Stimulated activated CD8-positive, alpha-beta memory T cell treated with anti-CD3 and anti-CD28 coated beads, Interleukin-7, amount 100 ng/mL, for 1 hour (primary cell): Measurements from ENCODE around the gene KCNH2.

Experiments
- DNase-seq, 2 donors: peaks; one replicate each; pipeline ENCODE4 v3.0.0-alpha.2; 2020; ENCODE audit warnings: low read depth in 2 of 2

KCNH2 gene

GRCh38 chr7:150961510-150962289 lies 16.4 kb downstream of the KCNH2 start:
- DNase-seq: no peak

DNA sequence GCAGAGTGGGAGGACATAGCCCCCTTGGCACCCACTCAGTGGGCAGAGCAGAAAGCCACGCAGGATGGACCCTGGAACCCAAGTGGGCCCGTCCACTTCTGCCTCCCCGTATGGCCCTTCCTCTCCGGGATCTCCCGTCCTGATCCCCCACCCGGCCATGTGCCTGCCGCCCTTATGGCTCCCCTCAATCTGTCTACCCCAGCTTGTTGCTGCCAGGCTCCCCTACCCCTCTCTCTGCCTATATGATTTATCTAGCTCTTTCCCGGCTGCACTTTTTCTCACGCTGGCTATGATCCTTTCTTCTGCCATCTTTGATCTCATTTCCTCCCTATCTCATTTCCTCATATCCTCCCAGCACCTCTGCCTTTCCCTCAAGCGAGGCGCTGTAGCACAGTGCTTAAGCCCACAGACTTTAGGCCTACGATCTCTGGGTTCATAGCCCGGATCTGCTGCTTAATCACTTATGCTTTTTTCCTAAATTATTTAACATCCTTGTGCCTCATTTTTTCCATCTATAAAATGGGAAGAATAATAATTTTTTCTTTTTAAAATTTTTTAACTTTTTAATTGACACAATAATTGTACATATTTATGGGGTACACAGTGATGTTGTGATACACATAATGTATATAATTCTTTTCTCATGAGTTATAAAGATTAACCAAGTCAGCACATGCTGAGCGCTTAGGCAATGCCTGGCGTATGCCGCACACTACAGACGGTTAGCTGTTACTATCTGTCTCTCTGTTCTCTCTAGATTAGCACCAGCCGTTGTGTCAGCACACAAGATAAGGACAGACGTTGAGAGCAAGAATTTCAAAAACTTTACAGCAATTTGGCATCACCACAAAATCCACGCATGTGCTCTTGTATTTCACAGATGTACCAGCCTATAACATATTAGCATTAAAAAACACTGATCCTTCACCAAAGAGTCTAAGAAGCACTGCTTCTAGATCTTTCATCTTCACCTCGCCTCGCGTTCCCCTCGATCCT lies 18.1 kb downstream of the KCNH2 start:
- DNase-seq: no peak

GRCh38 chr7:150959081-150959480 lies 19.0 kb downstream of the KCNH2 start:
- DNase-seq: no peak

DNA sequence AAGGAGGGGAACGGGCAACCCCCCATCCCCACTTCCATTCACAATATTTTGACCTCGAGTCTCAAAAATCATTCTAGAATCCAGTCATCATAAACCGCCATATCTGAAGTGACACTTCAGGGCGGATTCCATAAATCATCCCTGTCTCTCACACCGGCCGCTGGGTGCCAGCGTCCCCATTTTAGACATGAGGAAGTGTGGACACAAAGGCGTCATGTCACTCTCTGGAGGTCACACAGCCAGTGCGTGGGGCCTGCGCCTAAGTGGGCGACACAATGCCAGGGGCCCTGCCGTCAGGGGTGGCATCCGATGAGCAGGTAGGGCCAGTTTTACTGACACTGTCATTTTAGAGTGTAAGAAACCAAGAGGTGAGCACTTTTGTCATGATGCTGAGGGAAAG lies 19.5 kb downstream of the KCNH2 start:
- no peak for DNase-seq

- DNase-seq: no peak
These were observed 20.0 kb downstream of the KCNH2 start for GRCh38 chr7:150958062-150958552.

DNA sequence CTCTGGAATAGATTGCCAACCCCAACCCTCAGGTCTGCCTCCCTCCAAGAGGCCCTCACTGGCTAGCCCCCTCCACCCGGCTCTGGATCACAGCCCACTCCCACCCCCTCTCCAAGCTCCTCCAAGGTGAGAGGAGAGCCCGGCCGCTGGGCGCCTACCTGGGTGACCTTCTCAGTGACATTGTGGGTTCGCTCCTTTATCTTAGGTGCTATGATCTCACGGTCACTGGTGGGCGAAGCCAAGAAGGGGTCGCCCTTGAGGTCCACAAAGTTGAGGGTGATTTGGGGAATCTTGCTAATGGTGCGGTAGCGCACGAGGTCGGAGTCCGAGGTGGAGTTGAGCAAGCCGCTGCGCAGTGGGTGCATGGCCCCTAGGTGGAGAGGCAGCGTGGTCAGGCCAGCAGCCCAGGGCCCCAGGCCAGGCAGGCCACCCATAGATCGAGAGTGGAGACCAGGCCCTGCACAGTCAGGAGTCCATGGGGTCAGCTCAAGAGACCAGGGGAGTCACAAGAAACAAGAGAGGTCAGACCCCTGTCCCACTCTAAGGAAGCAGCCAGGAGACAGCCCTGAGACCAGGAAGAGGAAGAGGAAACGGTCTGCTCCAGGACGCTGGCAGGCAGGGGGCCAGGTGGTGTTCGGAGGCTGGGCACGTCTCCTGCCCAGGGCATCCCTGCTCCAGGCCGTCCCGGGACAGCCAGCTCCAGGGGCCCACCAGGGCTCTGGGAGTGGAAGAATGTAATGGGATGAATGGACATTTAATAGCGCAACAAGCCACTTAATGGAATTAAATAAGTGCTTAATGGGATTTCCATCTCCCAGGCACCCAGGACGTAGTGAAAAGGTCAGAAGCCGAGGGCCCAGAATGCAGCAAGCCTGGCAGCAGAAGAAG lies 20.7 kb downstream of the KCNH2 start:
- DNase-seq: no peak

- DNase-seq: no peak
These were observed 21.6 kb downstream of the KCNH2 start for GRCh38 chr7:150956395-150957132.

- DNase-seq: no peak
These were observed 22.4 kb downstream of the KCNH2 start for GRCh38 chr7:150955519-150956394.

DNA sequence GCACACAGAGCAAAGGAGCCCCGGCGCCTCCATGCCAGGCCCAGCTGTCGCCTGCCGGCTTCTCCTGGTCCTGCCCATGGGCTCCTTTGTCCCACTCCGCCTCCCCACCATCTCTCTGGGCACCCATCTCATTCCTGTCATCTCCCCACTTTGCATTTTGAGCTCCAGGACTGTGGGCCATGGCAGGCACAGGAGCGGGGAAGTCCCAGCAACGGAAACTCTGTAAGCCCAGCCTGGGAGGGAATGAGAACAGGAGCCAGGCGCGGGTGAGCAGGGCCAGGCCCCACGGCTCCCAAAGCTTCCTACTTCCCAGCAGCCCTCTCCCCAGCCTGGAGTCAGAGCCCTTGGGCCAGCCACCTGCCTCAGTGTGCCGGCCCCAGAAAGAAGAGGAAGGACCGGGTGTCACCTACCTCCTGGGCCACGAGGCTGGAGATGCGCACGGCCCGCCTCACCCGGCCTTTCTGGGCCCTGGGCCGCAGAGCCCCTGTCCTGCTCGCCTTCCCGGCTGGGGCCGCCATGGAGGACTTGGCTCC lies 23.1 kb downstream of the KCNH2 start:
- DNase-seq: no peak

- no peak for DNase-seq
These were observed 23.7 kb downstream of the KCNH2 start for GRCh38 chr7:150954201-150954985.

GRCh38 chr7:150953061-150953997 lies 24.8 kb downstream of the KCNH2 start:
- DNase-seq: no peak

DNA sequence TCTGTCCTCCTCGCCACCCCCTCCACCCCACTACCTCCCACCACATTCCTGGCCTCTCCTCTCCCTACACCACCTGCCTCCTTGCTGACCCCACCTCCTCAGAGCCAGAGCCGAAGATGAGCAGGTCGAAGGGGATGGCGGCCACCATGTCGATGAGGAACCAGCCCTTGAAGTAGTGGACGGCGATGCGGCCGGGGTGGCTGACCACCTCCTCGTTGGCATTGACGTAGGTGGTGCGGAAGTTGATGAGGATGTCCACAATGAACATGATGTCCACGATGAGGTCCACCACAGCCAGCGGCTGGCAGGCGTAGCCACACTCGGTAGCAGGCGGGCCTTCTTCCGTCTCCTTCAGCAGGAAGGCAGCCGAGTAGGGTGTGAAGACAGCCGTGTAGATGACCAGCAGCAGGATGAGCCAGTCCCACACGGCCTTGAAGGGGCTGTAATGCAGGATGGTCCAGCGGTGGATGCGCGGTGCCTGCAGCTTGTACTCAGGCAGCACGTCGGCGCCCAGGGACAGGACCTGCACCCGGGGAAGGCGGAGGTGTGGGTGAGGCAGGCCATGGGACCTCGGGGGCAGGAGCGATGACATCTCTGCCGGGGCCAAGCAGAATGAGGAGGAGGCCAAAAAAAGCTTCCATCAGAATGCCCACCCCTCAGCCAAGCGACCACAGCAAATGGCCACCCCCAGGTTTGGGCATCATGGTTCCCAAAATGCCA lies 25.6 kb downstream of the KCNH2 start:
- DNase-seq: no peak

DNA sequence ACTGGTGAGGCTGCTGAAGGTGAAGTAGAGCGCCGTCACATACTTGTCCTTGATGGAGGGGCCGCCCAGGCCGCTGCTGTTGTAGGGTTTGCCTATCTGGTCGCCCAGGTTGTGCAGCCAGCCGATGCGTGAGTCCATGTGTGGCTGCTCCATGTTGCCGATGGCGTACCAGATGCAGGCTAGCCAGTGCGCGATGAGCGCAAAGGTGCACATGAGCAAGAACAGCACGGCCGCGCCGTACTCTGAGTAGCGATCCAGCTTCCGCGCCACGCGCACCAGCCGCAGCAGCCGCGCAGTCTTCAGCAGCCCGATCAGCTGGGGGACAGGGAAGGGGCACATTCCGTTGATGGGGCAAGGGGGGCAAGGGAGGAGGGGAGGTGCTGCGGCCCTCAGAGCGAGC lies 26.6 kb downstream of the KCNH2 start:
- no peak for DNase-seq

- DNase-seq: no peak
These were observed 27.0 kb downstream of the KCNH2 start for GRCh38 chr7:150951181-150951520.

DNA sequence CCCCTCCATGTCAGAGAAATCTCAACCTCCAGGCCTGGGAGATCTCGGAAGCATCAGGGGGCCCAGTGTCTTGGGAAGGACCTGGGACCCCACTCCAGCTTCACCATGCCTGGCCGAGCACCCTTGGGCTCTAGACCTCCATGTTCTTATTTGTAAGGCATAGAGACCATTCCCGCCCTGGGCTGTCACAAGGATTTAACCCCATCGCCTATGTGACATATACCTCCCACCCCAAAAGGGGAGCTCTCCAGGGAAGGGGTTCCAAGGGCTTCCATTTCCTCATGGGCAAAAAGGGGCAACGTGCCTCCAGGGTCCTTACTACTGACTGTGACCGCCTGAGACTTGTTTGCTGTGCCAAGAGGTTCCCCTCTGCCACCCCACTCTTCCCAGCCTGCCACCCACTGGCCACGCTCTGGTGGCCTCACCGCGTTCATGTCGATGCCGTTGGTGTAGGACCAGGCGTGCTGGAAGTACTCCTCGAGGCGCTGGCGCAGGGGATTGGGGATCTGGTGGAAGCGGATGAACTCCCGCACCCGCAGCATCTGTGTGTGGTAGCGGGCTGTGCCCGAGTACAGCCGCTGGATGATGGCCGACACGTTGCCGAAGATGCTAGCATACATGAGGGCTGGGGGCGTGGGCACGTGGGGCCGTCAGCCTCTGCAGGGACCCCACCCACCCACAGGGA lies 27.5 kb downstream of the KCNH2 start:
- DNase-seq: no peak

- no peak for DNase-seq
These were observed 28.1 kb downstream of the KCNH2 start for GRCh38 chr7:150949971-150950491.
